B cell (primary cell): ENCODE data around the gene ENTPD1. TPM values are rescaled to one million over a fixed set of nuclear protein-coding genes. Genes with fewer than 3 reads are reported as not detected.

Source experiments
- ATAC-seq: fragments of 200-7000 bp; cut with Tn5 transposase; one replicate; pipeline ENCODE4 v1.10.0; 2021; ENCODE audit warnings: low read depth, mild to moderate bottlenecking, moderate number of reproducible peaks, moderate library complexity
- CTCF ChIA-PET: fragments of 350-600 bp; sonication (Branson Sonifier 250); formaldehyde crosslinking; loops from one replicate; lab custom pipeline; 2021; ENCODE audit warnings: antibody characterized with exemption, inconsistent platforms; lab: Charles Lee
- POLR2A ChIA-PET: fragments of 350-600 bp; sonication (Branson Sonifier 250); formaldehyde crosslinking; loops from one replicate; lab custom pipeline; 2021; ENCODE audit warnings: antibody characterized with exemption; lab: Charles Lee
- DNase-seq: peaks from one replicate; pipeline ENCODE4 v3.0.0; 2013
- H2AFZ ChIP-seq: 2 replicates; pipeline ENCODE4 v1.6.1; 2012; ENCODE audit warnings: mild to moderate bottlenecking, low read depth, low read length; ENCODE audit not compliant: insufficient read depth, poor library complexity, severe bottlenecking
- H3K27ac ChIP-seq, 2 donors: 1 replicate in 1 of 2; 2 replicates in 1 of 2; pipeline ENCODE4 v1.5.1; 2012 to 2013; ENCODE audit warnings: low read length in 2 of 2, mild to moderate bottlenecking in 2 of 2, moderate library complexity in 1 of 2
- H3K27me3 ChIP-seq, 4 experiments: fragments of 200-600 bp in 1 of 4; sonication (generic) in 1 of 4; replicated peaks in 1 of 4; 1 replicate in 2 of 4; 2 replicates in 2 of 4; pipeline versions ENCODE4 v1.6.1 to v1.7.0; 2013 to 2016; ENCODE audit warnings: low read length in 3 of 4, mild to moderate bottlenecking in 2 of 4, mixed read lengths in 1 of 4, moderate library complexity in 1 of 4; ENCODE audit not compliant: insufficient read depth in 4 of 4, control insufficient read depth in 3 of 4; ENCODE audit errors: control extremely low read depth in 1 of 4
- H3K36me3 ChIP-seq, 2 experiments: replicated peaks in 1 of 2; 1 replicate in 1 of 2; 2 replicates in 1 of 2; pipeline versions ENCODE4 v1.6.1 to v1.7.1; 2013; ENCODE audit warnings: low read length in 1 of 2; ENCODE audit not compliant: insufficient read depth in 2 of 2, control insufficient read depth in 1 of 2; ENCODE audit errors: control extremely low read depth in 1 of 2, extremely low read depth in 1 of 2
- H3K4me1 ChIP-seq, 2 donors: fragments of 200-600 bp in 1 of 2; sonication (generic) in 1 of 2; 1 replicate in 1 of 2; 2 replicates in 1 of 2; pipeline versions ENCODE4 v1.5.1 to v1.6.1; 2013 to 2017; ENCODE audit warnings: low read length in 2 of 2; ENCODE audit not compliant: control insufficient read depth in 2 of 2, insufficient read depth in 2 of 2
- H3K4me2 ChIP-seq: replicated peaks from 2 replicates; pipeline ENCODE3; 2012; ENCODE audit warnings: mild to moderate bottlenecking, low read depth, low read length; ENCODE audit not compliant: poor library complexity, severe bottlenecking
- H3K4me3 ChIP-seq, 5 experiments: fragments of 200-600 bp in 1 of 5; sonication (generic) in 1 of 5; 1 replicate in 3 of 5; 2 replicates in 2 of 5; pipeline versions ENCODE4 v1.5.1 to v1.7.0; 2011 to 2016; ENCODE audit warnings: low read length in 4 of 5, mild to moderate bottlenecking in 4 of 5, low read depth in 2 of 5, control low read depth in 1 of 5, moderate library complexity in 1 of 5; ENCODE audit not compliant: insufficient read depth in 1 of 5; ENCODE audit errors: control extremely low read depth in 1 of 5, extremely low read depth in 1 of 5
- H3K79me2 ChIP-seq: fragments of 200-600 bp; sonication (generic); one replicate; pipeline ENCODE4 v1.6.0; 2016; ENCODE audit warnings: low read length; ENCODE audit not compliant: control insufficient read depth, insufficient read depth
- H3K9ac ChIP-seq: fragments of 200-600 bp; sonication (generic); 2 replicates; pipeline ENCODE4 v1.6.1; 2017; ENCODE audit warnings: mild to moderate bottlenecking, low read length, moderate library complexity
- H3K9me3 ChIP-seq, 3 donors: one replicate each; pipeline versions ENCODE4 v1.6.1 to v1.7.1; 2013; ENCODE audit warnings: low read length in 2 of 3; ENCODE audit not compliant: control insufficient read depth in 2 of 3, insufficient read depth in 1 of 3; ENCODE audit errors: control extremely low read depth in 1 of 3
- H4K20me1 ChIP-seq: 2 replicates; pipeline ENCODE4 v1.6.0; 2012; ENCODE audit warnings: mild to moderate bottlenecking, low read length; ENCODE audit not compliant: insufficient read depth, control insufficient read depth, poor library complexity, severe bottlenecking
- H3K27ac Mint-ChIP-seq: one replicate; pipeline ENCODE4 v1.8.0; 2021; ENCODE audit warnings: mixed read lengths
- H3K27me3 Mint-ChIP-seq: one replicate; pipeline ENCODE4 v1.8.0; 2021; ENCODE audit warnings: mixed read lengths
- H3K4me1 Mint-ChIP-seq: one replicate; pipeline ENCODE4 v1.8.0; 2021; ENCODE audit warnings: mixed read lengths
- H3K4me3 Mint-ChIP-seq: one replicate; pipeline ENCODE4 v1.8.0; 2021; ENCODE audit warnings: mixed read lengths
- H3K9me3 Mint-ChIP-seq: one replicate; pipeline ENCODE4 v1.8.0; 2022; ENCODE audit warnings: mixed read lengths; ENCODE audit not compliant: insufficient read depth
- EZH2 ChIP-seq: IDR thresholded peaks from 2 replicates; pipeline ENCODE4 v1.6.1; 2012; ENCODE audit warnings: borderline replicate concordance, low read depth, mild to moderate bottlenecking, moderate library complexity, low read length; ENCODE audit not compliant: insufficient read depth, poor library complexity, severe bottlenecking
- WGBS: methylation state at CpG from one replicate; pipeline ENCODE4 v1.1.5; 2013; ENCODE audit warnings: missing lambda C conversion rate; ENCODE audit not compliant: insufficient coverage; 5-methylcytosine and 5-hydroxymethylcytosine counted together
- intact Hi-C: fragments of 100-400 bp; cut with micrococcal nuclease; formaldehyde crosslinking; loops from one replicate; pipeline ENCODE4 v1.10.0; 2022
- polyA plus RNA-seq: library from polyadenylated mRNA; depleted of rRNA; stranded (reverse); fragments of >200 nt; gene quantifications from 2 replicates; pipeline ENCODE4 v1.2.3, GENCODE V29; 2012
- total RNA-seq, 2 donors: library from RNA; stranded (reverse); fragments of 120-200 nt in 1 of 2; gene quantifications; 1 replicate in 1 of 2; 2 replicates in 1 of 2; pipeline versions ENCODE4 v1.2.3 to v1.2.4, GENCODE V29; 2013 to 2022
- TF ChIP-seq, protein P1 (sequence below): fragments of 200-600 bp; IDR thresholded peaks from one replicate; pipeline ENCODE4 v1.8.0; 2022; ENCODE audit warnings: antibody characterized with exemption, mild to moderate bottlenecking

Gene ENTPD1
- total and polyA plus RNA-seq, 2 donors (not counting 1 experiment from before 2014, with no cell fraction given), result 25.9 to 96.3 TPM

DNA sequence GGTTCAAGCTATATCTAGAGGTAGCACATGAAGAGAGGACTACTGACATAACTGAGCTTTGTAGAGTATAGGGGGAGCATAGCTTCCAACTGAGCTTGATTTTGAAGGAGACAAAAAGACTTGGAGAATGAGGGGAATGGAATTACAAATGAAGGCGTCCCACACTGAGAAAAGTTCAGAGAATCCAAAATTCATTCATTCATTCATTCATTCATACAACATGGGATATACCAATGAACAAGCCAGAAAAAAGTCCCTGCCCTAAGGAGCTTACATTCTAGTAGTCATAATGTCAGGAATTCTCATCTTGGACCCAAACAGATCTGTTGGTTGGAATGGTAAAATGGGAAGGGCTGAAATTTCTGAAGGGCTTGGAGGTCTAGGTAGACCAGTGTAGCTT lies 62.0 kb downstream of the ENTPD1 start:
- POLR2A ChIA-PET, result interaction anchor here (0.6 to 2.9 kb wide), 2 partner anchors 52 to 61 kb away, joined by 4 to 9 read pairs; partner anchors contain the start of gene ENTPD1
- CTCF ChIA-PET, result interaction anchor here (1.0 to 6.5 kb wide), 7 partner anchors 12 to 124 kb away, joined by 3 to 57 read pairs (median 5); partner anchors contain the start of gene TCTN3
- no peaks in the 10 kb centered on the region for H3K9me3 ChIP-seq

DNA sequence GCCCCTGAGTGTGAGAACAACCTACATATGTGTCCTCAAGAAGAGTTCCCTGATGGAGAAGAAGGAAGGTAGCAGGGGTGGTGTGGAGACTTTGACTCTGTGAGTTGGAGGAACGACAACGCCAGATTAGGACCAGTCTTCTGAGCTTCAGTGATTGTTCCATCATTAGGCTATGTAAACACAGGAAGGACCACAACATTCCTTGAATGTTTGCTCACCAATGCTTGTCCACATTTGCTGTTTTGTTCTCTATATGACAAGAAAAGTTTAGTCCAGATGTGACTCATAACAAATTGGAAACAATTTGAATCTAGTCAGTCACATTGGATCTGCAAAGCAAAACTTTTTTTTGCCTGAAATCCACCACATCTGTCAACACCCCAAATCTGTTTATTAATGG lies 62.7 kb downstream of the ENTPD1 start:
- CTCF ChIA-PET, result interaction anchor here (1.0 to 6.5 kb wide), 9 partner anchors 14 to 125 kb away, joined by 3 to 57 read pairs (median 7); partner anchors contain the start of genes ENTPD1 and TCTN3
- TF ChIP-seq, protein P1, sequence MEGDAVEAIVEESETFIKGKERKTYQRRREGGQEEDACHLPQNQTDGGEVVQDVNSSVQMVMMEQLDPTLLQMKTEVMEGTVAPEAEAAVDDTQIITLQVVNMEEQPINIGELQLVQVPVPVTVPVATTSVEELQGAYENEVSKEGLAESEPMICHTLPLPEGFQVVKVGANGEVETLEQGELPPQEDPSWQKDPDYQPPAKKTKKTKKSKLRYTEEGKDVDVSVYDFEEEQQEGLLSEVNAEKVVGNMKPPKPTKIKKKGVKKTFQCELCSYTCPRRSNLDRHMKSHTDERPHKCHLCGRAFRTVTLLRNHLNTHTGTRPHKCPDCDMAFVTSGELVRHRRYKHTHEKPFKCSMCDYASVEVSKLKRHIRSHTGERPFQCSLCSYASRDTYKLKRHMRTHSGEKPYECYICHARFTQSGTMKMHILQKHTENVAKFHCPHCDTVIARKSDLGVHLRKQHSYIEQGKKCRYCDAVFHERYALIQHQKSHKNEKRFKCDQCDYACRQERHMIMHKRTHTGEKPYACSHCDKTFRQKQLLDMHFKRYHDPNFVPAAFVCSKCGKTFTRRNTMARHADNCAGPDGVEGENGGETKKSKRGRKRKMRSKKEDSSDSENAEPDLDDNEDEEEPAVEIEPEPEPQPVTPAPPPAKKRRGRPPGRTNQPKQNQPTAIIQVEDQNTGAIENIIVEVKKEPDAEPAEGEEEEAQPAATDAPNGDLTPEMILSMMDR, result no peak
- no peak for TF ChIP-seq EZH2
- H3K27ac Mint-ChIP-seq, result peak overlapping the region; percentile 78
- peaks cover 84% of the 10 kb centered on the region for H3K4me1 Mint-ChIP-seq
- no peak overlapping the region for H3K4me2 ChIP-seq
- no peak overlapping the region for H3K9ac ChIP-seq
- H3K27me3 ChIP-seq, result no peaks in the 10 kb centered on the region
- no peaks in the 10 kb centered on the region for H3K27me3 Mint-ChIP-seq
- H2AFZ ChIP-seq, result no peak overlapping the region
- no peaks in the 10 kb centered on the region for H3K9me3 ChIP-seq
- H3K36me3 ChIP-seq, result peaks cover 0 to 16% of the 10 kb centered on the region in 2 experiments
- H3K4me1 ChIP-seq, result peaks cover 45 to 59% of the 10 kb centered on the region in 2 donors
- peaks cover 52% of the 10 kb centered on the region for H3K79me2 ChIP-seq
- 94% methylated on average over 2 of the region's 2 CpGs for WGBS
- ATAC-seq (no peak), DNase-seq (no peak)
- no peaks in the 10 kb centered on the region for H4K20me1 ChIP-seq
- peak overlapping the region; percentile 5 to 74 for H3K27ac ChIP-seq
- no peak overlapping the region for H3K4me3 ChIP-seq
- no peaks in the 10 kb centered on the region for H3K9me3 Mint-ChIP-seq
- intact Hi-C loops, result no loop called here
- peak overlapping the region; percentile 57 for H3K4me3 Mint-ChIP-seq
- POLR2A ChIA-PET, result interaction anchor here (0.6 to 2.9 kb wide), 2 partner anchors 52 to 61 kb away, joined by 4 to 9 read pairs; partner anchors contain the start of gene ENTPD1

More for the DNA sequence above, 62.0 kb downstream of the ENTPD1 start:
- TF ChIP-seq, protein P1, result no peak
- TF ChIP-seq EZH2, result no peak
- H3K36me3 ChIP-seq, result peaks cover 0 to 18% of the 10 kb centered on the region in 2 experiments
- no peak for ATAC-seq
- Mint-ChIP-seq H3K4me1 (peaks cover 82% of the 10 kb centered on the region), H3K9me3 (no peaks in the 10 kb centered on the region), H3K4me3 (no peak overlapping the region), H3K27me3 (no peaks in the 10 kb centered on the region), H3K27ac (peak overlapping the region; percentile 78)
- peaks cover 46% of the 10 kb centered on the region for H3K79me2 ChIP-seq
- DNase-seq, result no peak
- H3K4me3 ChIP-seq, result no peak overlapping the region
- no CpG with 5 or more reads among the region's 1 CpG for WGBS
- no peak overlapping the region for H2AFZ ChIP-seq
- H3K4me1 ChIP-seq, result peaks cover 45 to 65% of the 10 kb centered on the region in 2 donors
- peak overlapping the region in 1 of 2 donors; percentile 74 for H3K27ac ChIP-seq
- no peaks in the 10 kb centered on the region for H3K27me3 ChIP-seq
- intact Hi-C loops, result no loop called here
- no peaks in the 10 kb centered on the region for H4K20me1 ChIP-seq
- H3K9ac ChIP-seq, result no peak overlapping the region
- no peak overlapping the region for H3K4me2 ChIP-seq
